GM21619 (cell line): Measurements from ENCODE around the gene INPP5A.
"Not testable (repeated sequence)": the region's sequence is repeated elsewhere in the genome, so short reads cannot be mapped to it uniquely, and the experiment has no call there.

Experiments
- ATAC-seq: cut with Tn5 transposase; IDR thresholded peaks from one replicate; pipeline ENCODE4 v1.9.1; 2021; ENCODE audit not compliant: unreplicated experiment

Gene INPP5A

DNA sequence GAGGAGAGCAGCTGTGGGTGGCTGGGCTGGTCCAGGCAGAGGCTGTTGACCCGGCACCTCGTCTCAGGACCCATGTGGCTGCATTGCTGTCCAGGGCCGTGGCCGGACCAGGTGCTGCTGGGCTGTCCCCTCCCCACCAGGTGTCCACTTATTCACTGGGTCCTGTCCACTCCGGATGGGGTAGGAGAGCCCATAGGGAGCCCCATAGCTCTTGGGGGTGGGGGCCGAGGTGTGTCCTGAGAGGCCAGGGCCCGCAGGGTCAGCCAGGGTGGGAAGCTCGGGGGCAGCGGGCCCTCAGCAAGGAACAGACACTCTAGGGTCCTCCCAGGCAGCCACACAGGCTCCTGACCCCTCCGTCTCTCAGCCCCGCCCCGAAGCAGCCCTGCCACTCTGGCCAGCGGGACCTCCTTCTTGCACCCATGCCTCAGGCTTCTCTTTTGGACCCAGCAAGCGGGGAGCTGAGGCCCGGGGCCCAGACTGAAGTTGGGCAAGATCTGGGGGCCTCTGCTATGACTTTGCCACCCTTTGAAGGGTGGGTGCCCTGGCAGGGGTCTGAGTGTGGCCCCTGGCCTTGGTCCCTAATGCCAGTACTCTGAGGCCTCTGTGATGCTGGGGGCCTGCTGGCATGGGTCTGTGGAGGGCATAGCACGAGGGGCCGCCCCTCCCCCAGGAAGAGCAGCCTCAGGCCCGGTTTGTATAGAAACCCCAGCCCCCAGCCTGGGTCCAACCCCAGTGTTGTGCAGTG is 162.0 kb downstream of the INPP5A start:
- ATAC-seq: no peak

DNA sequence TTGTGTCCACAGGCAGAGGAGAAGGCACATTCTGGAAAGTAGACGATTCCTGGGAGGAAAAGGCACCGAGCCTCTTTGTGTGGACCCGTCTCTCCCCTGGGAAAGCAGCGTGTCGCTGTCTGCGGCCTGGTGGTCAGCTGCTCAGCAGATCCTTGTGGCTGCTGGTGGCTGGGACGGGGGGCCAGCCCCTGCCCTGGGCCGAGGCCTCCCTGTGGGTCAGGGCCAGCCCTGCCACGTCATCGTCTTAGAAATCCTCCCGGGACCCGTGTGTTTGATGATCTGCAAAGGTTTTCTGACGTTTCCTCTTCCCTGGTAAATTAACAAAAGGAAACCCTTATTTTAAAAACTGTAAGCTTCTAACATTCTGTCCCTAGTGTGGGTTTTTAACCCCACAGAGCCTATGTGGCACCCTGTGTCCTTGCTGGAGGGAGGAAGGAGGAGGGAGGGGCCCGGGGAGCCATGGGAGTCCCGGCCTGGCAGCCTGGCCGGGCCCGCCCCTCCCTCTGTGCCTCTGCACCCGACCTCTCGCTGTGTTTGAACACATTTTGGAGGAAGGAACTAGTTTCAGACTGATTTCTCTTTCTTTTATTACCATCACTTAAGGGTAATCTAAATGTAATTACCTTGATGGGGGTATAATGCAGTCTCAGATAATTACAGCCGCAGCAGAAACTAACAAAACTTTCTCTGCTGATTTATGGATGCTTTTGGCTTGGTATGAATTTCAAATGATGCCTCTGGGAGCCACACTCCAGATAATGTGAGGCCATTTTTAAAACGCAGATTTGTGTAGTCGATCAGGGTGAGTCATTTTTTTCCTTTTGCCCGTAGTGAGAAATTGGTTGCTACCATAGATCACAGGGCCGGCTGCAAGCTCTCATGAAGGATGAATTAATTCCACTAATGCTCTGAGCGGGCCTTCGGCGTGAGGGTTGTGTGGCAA is 162.8 kb downstream of the INPP5A start:
- no peak for ATAC-seq

DNA sequence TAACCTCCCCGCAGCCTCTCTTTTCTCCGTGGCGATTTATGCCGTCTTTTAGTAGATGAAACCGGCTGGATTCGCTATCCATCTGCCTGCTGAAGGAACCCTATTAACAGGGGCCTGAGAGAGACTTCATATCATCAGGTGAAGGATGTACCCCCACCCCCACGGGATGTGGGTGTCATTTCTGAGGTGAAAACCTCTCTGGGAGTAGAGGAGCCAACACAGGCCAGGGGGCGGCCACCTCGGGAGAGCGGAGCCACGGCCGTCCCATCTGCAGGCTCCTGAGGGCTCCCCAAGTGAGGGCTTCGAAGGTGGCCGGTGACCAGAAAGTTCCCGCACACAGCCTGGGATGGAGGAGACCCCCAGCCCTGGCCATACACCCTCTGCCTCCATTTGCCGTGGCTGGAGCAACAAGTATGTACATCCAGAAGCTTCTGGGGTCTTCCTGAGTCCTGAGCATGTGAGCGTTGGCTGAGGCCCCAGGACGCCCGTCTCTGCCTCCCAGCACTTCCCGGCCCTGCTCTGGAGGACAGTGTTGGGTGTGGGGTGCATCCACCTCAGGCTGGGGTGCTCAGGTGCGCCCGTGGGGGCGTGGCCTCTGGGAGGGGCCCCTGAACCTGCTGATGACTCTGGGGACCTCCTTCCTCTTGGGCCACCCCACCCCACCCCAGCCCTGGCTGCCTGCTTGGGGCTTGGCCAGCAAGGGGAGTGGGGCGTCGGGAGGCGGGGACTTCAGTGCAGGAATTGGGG is 163.7 kb downstream of the INPP5A start:
- no peak for ATAC-seq

DNA sequence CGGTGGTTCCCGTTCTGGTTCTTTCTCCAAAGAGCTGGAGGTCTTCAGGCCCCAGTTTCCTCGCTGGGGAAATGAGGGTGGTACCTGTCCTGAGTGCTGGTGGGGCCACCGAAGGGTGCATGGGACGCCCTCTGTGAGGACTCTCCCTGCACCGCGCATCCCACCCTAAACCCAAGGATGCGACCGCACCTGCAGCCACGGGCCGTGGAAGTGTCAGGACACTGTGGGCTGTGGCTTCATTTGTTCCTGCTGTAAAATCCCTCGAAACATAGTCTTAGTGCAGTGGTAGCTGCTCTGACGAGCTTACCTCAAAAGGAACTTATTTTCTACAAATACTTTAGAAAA is 164.2 kb downstream of the INPP5A start:
- no peak for ATAC-seq

DNA sequence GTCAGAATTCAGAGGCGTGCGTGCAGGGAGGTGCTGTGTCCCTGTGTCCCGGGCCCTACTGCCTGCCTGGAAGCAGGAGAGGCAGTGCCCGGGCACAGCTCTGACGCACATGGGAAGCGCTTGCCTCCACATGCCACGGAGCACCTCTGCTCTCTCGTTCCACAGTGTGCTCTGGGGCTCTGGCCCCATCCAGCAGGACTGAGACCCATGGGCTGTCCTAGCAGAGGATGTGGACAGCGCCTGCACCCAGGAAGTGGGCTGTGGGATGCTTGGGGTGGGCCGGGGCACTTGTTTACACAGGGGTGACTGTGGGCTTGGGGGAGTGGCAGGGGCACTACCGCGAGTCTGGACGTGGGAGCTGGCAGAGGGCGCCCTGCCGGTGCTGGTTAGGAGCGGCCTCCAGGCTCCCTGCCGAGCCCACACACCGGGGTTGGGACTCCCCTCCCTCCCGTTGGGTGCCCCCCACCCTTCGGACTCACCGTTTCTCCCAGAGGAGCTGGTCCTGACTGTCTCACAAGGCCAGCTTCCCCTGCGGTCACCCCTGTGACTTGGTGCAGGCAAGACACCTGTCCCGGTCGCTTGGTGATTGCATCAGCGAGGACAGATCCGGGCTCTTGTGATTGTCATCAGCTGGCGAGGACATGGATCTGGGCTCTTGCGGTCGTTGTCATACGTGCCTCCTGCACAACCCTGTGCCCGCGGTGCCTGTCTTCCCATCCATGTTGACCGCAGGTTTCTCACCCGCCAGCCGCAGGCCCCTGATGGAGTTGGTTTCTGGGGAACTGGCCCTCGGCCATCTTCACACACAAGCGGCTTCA is 165.2 kb downstream of the INPP5A start:
- no peak for ATAC-seq

DNA sequence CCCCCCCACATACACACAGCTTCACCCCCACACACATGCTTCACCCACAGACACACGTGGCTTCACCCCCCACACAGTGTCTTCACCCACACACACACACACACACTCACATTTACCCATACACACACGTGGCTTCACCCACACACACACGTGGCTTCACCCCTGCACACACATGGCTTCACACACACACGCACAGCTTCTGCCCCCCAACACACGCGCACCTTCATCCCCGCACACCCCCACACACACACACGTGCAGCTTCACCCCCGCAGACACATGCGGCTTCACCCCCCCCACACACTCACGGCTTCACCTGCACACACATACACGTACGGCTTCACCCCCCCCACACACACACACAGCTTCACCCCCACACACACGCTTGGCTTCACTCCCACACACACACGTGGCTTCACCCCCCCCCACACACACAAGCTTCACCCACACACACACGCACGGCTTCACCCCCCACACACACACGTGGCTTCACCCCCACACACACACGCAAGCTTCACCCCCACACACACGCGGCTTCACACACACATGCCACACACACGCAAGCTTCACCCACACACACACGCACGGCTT is 165.9 kb downstream of the INPP5A start:
- no peak for ATAC-seq

DNA sequence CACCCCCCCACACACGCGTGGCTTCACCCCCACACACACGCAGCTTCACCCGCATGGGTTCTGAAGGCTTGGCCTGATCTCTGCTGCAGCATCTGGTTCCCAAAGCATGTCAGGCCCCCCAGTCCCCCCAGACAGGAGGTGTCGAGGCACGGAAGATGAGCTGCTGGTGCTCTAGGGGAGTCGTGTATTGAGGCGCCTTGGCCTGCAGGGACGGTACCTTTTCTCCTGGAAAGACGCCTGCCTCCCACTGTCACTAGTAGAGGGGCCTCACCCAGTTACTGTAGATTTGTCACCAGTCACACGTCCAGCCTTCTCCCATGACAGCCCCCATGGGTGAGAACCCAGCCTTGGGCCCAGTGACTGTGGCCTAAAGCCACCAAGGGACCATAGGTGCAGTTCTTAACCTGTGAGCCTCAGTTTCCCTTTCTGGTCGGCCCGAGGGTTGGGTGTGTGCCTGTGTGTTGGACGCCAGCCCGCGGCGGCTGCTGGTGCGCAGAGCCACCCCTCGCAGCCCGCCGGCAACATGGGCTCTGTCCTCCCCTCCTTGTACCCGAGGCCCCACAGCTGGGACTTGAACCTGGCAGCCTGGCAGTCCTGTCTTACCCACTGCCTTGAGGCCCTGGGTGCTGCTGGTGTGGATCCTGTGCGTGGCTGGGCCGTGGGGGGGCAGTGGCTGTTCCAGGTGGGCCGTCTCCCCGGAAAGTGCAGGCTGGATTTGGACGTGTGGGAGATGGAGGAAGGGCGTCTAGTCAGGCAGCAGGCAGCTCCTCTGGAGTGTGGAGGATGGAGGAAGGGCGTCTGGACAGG is 166.6 kb downstream of the INPP5A start:
- no peak for ATAC-seq

DNA sequence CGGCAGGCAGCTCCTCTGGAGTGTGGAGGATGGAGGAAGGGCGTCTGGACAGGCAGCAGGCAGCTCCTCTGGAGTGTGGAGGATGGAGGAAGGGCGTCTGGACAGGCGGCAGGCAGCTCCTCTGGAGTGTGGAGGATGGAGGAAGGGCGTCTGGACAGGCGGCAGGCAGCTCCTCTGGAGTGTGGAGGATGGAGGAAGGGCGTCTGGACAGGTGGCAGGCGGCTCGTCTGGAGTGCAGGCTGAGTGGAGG is 167.2 kb downstream of the INPP5A start:
- not testable (repeated sequence) for ATAC-seq

DNA sequence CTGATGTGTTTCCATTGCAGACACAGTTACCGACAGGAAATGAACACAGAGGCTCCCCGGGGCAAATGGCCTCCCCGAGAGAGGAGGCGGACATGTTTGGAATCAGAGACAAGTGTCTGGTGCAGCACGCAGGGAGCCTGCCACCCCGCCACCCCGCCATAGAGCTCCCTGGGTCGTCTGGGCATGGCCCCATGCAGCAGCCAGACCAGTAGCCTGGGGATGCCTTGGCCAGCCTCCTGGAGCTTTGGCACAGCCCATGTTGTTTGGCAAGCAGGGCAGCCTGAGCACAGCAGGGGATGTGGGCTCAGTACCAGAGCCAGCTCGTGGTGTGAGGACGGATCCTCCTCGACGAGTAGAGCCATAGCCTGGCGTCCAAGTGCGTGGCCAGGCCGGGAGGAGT is 167.6 kb downstream of the INPP5A start:
- no peak for ATAC-seq

DNA sequence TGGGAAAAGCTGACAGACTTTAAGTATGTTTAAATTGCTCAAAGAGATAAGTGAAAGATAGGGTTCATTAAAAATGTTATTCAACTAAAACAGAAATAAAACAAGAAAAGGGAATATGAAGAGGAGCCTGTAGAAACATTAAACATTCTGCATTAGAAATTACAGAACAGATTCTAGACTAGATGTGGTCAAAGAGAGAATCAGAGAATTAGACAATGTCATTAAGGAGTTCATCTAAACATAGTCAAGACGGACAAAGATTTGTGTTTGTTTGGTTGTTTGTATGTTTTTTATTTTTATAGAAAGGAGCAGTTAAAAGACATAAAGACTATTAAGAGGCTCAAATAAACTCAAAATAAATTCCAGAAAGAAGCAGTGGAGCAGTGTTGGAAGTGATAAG is 168.4 kb downstream of the INPP5A start:
- no peak for ATAC-seq

DNA sequence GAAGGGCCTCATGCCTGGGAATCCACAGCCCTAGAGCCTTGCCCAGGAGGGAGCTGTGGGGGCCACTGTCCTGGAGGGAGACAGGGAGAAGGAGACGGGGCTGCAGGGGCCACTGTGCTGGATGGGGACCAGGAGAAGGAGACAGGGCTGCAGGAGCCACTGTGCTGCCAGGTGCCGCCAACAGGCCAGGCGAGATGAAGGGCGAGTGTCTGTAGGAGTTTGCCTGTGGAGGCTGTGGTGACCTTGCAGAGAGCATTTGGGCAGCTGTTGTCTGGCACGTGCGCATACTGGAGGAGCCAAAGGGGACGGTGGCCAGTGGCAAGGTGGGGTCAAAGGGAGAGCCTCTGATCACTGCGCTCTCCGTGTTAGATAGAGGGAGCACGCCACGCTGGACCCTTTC is 169.1 kb downstream of the INPP5A start:
- ATAC-seq: no peak

DNA sequence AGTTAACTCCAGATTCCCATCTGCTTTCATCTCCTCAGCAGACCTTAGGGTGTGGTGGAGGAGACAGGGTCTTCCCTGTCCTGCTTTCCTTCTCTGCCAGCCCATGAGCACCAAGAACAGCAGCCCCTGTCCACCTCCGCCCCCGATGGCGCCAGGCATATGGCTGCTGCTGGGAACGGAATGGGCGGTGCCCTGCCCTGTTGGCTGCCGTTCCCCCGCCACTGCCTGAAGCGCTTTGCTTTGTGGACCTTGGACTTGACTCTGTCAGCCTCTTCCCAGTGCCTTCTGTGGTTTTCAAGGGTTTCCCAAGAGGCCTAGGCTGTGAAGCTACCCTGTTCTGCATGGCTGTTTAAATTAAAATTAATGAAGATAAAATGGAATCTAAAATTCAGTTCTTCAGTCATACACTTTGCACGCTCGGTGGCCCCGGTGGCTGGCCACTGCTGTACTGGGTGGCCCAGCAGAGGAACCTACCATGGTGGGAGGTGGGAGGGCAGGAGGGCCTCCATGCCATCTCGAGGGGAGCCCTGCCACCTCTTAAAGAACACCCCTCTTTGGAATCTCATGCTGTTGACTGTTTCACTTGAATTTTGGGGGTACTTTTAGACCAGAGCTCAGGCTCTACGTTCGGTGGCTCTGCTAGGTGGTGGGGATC is 169.7 kb downstream of the INPP5A start:
- ATAC-seq: no peak

DNA sequence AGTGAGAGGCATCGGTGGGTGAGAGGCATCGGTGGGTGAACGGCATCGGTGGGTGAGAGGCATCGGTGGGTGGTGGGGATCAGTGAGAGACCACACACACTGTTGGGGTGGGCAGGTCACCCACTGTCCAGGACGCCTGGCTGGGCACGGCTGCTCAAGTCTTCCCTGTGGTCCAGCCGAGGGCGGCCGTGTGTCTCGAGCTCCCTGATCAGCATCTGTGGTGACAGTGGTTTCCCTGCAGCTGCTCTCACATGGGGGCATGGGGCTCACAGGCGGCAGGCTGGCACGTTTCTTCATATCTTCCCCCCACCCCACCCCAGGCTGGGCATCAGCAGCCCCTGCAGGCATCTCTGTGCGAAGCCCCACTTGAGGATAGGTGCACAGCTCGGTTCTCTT is 170.2 kb downstream of the INPP5A start:
- no peak for ATAC-seq

DNA sequence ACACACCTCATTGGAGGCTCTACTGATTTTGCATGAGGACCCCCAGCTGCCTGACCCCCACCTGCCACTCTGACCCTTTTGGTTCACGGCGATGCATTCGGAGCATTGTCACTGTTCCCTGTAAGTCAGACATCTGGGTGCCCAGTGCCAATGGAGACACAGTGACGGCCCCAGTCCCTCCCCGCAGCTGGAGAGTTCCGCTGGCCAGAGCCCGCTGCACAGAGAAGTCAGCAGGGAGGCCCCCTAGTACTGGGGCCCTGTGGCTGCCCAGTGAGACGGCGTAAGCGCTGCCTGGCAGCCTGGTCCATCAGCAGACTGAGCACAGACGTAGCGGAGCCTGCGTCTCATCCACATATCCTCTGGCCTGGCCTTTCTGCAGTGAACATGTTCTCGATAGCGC is 170.9 kb downstream of the INPP5A start:
- ATAC-seq: no peak

DNA sequence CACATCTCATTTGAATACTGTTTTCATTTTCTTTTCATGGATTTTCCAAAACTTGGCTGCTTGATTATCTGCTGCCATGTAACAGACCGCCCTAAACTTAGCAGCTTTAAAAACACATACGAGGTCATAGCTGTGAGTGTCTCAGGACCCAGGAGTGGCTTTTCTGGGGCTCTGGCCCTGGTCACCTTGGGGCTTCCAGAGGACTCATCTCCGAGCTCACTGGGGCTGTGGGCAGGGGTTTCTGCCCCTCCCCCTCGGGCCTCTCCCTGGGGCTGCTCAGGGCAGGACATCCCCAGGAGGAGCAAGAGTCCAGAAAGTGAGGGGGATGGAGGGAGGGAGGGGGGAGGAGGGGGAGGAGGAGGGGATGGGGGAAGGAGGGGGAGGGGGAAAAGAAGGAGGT is 171.3 kb downstream of the INPP5A start:
- no peak for ATAC-seq

DNA sequence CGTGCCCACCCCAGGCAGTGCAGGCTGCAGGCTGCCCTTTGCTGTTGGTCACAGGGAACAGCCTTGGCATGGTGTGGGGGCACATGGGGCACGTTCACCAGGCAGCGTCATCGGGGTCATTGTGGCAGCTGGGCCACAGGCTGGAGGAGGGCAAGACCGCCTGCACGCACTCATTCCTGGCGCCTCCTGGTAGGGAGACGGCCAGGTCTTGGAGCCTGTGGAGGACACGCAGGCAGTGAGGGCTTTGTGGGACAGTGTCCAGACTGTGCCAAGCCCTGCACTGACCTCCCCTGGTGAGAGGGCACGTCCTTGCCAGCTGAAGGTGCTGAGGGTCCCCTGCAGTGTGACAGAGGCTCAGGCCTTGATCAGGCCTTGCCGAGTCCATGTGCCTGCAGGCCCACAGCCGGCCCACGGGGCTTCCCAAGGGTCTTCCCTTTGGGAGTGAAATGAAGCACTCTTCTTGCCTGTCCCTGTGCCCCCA is 171.9 kb downstream of the INPP5A start:
- ATAC-seq: no peak

DNA sequence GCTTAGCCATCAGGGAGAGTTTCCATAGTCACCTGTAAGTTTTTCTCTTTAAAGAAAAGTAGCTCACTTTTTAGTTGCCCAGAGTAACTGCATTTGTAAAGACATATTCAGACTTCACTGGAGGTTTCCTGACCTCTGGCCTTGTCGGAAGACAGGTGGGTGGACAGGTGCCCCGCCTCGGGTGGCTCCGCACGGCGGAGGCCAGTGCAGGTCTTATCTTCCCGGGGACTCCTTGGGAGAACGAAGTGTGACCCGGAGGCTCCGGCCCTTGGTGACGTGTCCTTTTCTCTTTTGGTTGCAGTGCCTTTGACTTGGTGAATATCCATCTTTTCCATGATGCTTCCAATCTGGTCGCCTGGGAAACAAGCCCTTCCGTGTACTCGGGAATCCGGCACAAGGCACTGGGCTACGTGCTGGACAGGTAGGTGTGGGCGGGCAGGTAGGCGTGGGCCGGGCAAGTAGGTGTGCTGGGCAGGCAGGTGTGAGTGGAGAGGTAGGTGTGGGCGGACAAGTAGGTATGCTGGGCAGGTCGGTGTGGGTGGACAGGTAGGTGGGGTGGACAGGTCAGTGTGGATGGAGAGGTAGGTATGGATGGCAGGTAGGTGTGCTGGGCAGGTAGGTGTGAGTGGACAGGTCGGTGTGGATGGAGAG is 172.6 kb downstream of the INPP5A start:
- no peak for ATAC-seq

DNA sequence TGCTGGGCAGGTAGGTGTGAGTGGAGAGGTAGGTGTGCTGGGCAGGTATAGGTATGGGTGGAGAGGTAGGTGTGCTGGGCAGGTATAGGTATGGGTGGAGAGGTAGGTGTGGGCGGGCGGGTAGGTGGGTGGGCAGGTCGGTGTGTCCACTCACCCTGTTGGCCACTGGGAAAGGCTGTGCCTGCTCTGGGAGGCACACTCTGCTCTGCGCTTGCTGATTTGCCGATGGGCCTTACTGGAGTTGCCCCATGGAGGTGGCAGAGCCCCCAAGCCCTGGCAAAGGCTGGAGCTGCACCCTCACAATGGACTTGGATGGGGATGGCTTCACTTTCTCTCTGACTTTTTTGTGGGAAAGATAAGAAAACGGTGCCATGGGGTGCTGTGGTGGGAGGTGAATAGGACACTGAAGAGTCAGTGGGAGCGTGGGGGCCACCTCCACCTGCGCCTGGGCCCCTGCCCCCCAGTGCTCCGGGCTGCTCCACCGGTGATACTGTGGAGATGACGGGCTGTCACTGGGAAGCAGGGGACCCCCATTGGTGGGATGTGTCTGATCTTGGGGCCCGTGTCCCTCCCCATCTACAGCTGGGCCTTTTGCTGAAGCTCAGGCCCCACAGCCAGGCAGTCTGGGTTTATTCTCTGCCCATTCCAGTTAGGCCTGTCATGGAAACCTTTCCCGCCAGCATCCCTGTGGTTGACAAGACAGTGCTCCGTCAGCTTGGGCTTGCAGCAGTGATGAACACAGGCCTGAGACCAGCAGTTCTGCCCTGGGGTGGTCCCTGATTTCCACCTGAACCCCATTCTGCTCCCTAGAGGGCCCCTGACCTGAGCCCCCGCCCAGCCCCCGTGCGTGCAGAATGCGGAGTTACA is 173.4 kb downstream of the INPP5A start:
- no peak for ATAC-seq
